HCT116 (cell line): ENCODE data around the gene PRIMA1. TPM values are rescaled to one million over a fixed set of nuclear protein-coding genes. Genes with fewer than 3 reads are reported as not detected.

Experiments
- ATAC-seq: fragments of 200-7000 bp; cut with Tn5 transposase; 2 replicates; pipeline ENCODE4 v1.9.1; 2020; ENCODE audit warnings: mild to moderate bottlenecking, moderate library complexity
- BruUV-seq: library from RNA; stranded (reverse); fragments of 400-500 nt; replicated peaks from 2 replicates; lab custom pipeline; 2021; lab: Mats Ljungman, UMichigan
- CTCF ChIA-PET: fragments of 300-600 bp; sonication (Branson Sonifier 250); formaldehyde crosslinking; loops from one replicate; lab custom pipeline; 2021; ENCODE audit warnings: antibody characterized with exemption; lab: Charles Lee
- POLR2A ChIA-PET: fragments of 300-600, 350-600 bp; sonication (Branson Sonifier 250); formaldehyde crosslinking; loops from one replicate; lab custom pipeline; 2021; ENCODE audit warnings: antibody characterized with exemption; lab: Charles Lee
- RAD21 ChIA-PET, 2 experiments: fragments of 300-600 bp; sonication (Branson Sonifier 250); formaldehyde crosslinking; loops; one replicate each; lab custom pipeline; 2023; ENCODE audit warnings: low total read pairs in 2 of 2; ENCODE audit not compliant: uncharacterized antibody in 2 of 2, unreplicated experiment in 2 of 2, low non-redundant PET in 1 of 2; lab: Charles Lee
- DNase-seq: peaks from one replicate; pipeline ENCODE4 v3.0.0-alpha.2; 2010; ENCODE audit warnings: low read depth, low spot score
- H2AFZ ChIP-seq: fragments of 200-600 bp; shearing (Covaris generic), sonication (generic); 2 replicates; pipeline ENCODE4 v1.6.1; 2017; ENCODE audit warnings: low read depth, mixed run types, mixed read lengths, antibody characterized with exemption, low read length; ENCODE audit not compliant: poor library complexity, severe bottlenecking
- H3K27ac ChIP-seq: 2 replicates; pipeline ENCODE4 v1.5.1; 2012; ENCODE audit warnings: low read depth, low read length
- H3K27me3 ChIP-seq: fragments of 200-600 bp; sonication (generic); 2 replicates; pipeline ENCODE4 v1.6.1; 2016; ENCODE audit warnings: mixed run types, low read length, mixed read lengths; ENCODE audit not compliant: insufficient read depth
- H3K36me3 ChIP-seq, 2 experiments: fragments of 200-500 bp in 1 of 2; fragments of 200-600 bp in 1 of 2; sonication (Bioruptor generic) in 1 of 2; sonication (generic) in 1 of 2; 2 replicates each; pipeline versions ENCODE4 v1.5.1 to v1.6.1; 2014 to 2016; ENCODE audit warnings: low read length in 2 of 2, inconsistent platforms in 1 of 2, mixed read lengths in 1 of 2, mixed run types in 1 of 2; ENCODE audit not compliant: insufficient read depth in 2 of 2, control insufficient read depth in 1 of 2
- H3K4me1 ChIP-seq, 2 experiments: fragments of 200-600 bp in 1 of 2; sonication (generic) in 1 of 2; 2 replicates each; pipeline versions ENCODE4 v1.5.1 to v1.6.1; 2012 to 2017; ENCODE audit warnings: low read length in 2 of 2, inconsistent platforms in 1 of 2, mild to moderate bottlenecking in 1 of 2, mixed read lengths in 1 of 2, mixed run types in 1 of 2, moderate library complexity in 1 of 2; ENCODE audit not compliant: insufficient read depth in 2 of 2, control insufficient read depth in 1 of 2
- H3K4me2 ChIP-seq: fragments of 200-600 bp; sonication (generic); 2 replicates; pipeline ENCODE4 v1.6.1; 2017; ENCODE audit warnings: mixed run types, low read length, mixed read lengths
- H3K4me3 ChIP-seq, 2 experiments: fragments of 200-600 bp in 1 of 2; sonication (generic) in 1 of 2; replicated peaks in 1 of 2; 2 replicates each; pipeline ENCODE4 v1.5.1; 2011 to 2016; ENCODE audit warnings: low read length in 2 of 2, control low read depth in 1 of 2, low read depth in 1 of 2, mild to moderate bottlenecking in 1 of 2, mixed read lengths in 1 of 2, mixed run types in 1 of 2
- H3K79me2 ChIP-seq: fragments of 200-600 bp; sonication (generic); 2 replicates; pipeline ENCODE4 v1.6.1; 2017; ENCODE audit warnings: mild to moderate bottlenecking, mixed run types, low read length, moderate library complexity, mixed read lengths; ENCODE audit not compliant: insufficient read depth
- H3K9ac ChIP-seq: fragments of 200-600 bp; sonication (generic); 2 replicates; pipeline ENCODE4 v1.6.1; 2016; ENCODE audit warnings: low read length, mixed read lengths
- H3K9me2 ChIP-seq: fragments of 200-600 bp; sonication (generic), shearing (Covaris generic); 2 replicates; pipeline ENCODE4 v1.6.1; 2017; ENCODE audit warnings: mixed run types, mild to moderate bottlenecking, moderate library complexity; ENCODE audit not compliant: insufficient read depth
- H3K9me3 ChIP-seq, 2 experiments: fragments of 200-500 bp in 1 of 2; fragments of 200-600 bp in 1 of 2; sonication (Bioruptor generic) in 1 of 2; sonication (generic) in 1 of 2; 2 replicates each; pipeline ENCODE4 v1.6.1; 2014 to 2017; ENCODE audit warnings: low read length in 2 of 2, mixed read lengths in 2 of 2, inconsistent platforms in 1 of 2, low read depth in 1 of 2, mild to moderate bottlenecking in 1 of 2, mixed run types in 1 of 2, moderate library complexity in 1 of 2; ENCODE audit not compliant: control insufficient read depth in 1 of 2, insufficient read depth in 1 of 2
- H4K20me1 ChIP-seq: fragments of 200-600 bp; sonication (generic), shearing (Covaris generic); 2 replicates; pipeline ENCODE4 v1.6.1; 2017; ENCODE audit warnings: mixed run types, mild to moderate bottlenecking, moderate library complexity; ENCODE audit not compliant: insufficient read depth
- EZH2phosphoT487 ChIP-seq: fragments of 200-600 bp; IDR thresholded peaks from 2 replicates; pipeline ENCODE4 v1.6.1; 2018; ENCODE audit warnings: antibody characterized with exemption, borderline replicate concordance
- SIN3A ChIP-seq: IDR thresholded peaks from 2 replicates; pipeline ENCODE4 v1.6.1; 2012; ENCODE audit warnings: low read depth
- SP1 ChIP-seq: IDR thresholded peaks from 2 replicates; pipeline ENCODE4 v1.6.1; 2012; ENCODE audit warnings: low read depth
- YY1 ChIP-seq: IDR thresholded peaks from 2 replicates; pipeline ENCODE4 v1.6.1; 2011; ENCODE audit warnings: low read length, low read depth, moderate library complexity, mild to moderate bottlenecking; ENCODE audit not compliant: insufficient replicate concordance; ENCODE audit errors: extremely low read depth
- ZFX ChIP-seq: fragments of 450-650 bp; IDR thresholded peaks from 2 replicates; pipeline ENCODE4 v1.6.1; 2017
- intact Hi-C: fragments of 100-400 bp; cut with micrococcal nuclease; formaldehyde crosslinking; loops from 2 replicates; pipeline ENCODE4 v1.10.0; 2022
- total RNA-seq: library from RNA; stranded (reverse); gene quantifications from one replicate; pipeline ENCODE4 v1.2.1, GENCODE V29; 2021; ENCODE audit not compliant: unreplicated experiment
- TF ChIP-seq, protein P1 (sequence below), 3 experiments: fragments of 200-600 bp in 1 of 3; sonication (generic) in 1 of 3; IDR thresholded peaks in 2 of 3; conservative IDR thresholded peaks in 1 of 3; 2 replicates each; pipeline ENCODE4 v1.5.1; 2012 to 2017; ENCODE audit warnings: low read depth in 2 of 3, low read length in 2 of 3, antibody characterized with exemption in 1 of 3, borderline replicate concordance in 1 of 3, control low read depth in 1 of 3, mild to moderate bottlenecking in 1 of 3, mixed read lengths in 1 of 3, mixed run types in 1 of 3, moderate library complexity in 1 of 3; ENCODE audit not compliant: insufficient read depth in 1 of 3

PRIMA1 gene
- total RNA-seq, 1 experiment from 2014 or later = 1.5 TPM

DNA sequence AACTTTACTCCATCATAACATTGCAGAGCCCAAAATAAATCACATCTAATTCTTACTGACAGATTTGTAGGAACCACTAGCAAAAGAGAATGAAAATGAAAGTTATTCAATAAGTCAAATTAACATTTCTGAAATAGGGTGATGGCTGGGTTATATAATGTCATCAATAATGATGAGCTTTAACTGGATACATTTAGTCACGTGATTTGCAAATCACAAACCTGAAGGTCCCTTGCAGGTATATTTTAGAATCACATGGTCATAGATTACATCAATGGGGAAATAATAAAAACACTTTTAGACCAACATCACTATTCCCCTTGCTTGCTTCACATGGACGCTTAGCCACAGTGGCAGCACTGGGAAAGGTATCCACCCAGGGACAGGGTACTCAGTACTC lies 86.7 kb downstream of the PRIMA1 start (continued):
- TF ChIP-seq, protein P1, sequence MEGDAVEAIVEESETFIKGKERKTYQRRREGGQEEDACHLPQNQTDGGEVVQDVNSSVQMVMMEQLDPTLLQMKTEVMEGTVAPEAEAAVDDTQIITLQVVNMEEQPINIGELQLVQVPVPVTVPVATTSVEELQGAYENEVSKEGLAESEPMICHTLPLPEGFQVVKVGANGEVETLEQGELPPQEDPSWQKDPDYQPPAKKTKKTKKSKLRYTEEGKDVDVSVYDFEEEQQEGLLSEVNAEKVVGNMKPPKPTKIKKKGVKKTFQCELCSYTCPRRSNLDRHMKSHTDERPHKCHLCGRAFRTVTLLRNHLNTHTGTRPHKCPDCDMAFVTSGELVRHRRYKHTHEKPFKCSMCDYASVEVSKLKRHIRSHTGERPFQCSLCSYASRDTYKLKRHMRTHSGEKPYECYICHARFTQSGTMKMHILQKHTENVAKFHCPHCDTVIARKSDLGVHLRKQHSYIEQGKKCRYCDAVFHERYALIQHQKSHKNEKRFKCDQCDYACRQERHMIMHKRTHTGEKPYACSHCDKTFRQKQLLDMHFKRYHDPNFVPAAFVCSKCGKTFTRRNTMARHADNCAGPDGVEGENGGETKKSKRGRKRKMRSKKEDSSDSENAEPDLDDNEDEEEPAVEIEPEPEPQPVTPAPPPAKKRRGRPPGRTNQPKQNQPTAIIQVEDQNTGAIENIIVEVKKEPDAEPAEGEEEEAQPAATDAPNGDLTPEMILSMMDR (IDR thresholded peaks at IDR 0.05 in 2 of 3, conservative IDR thresholded peaks at IDR 0.05 in 1 of 3; ENCODE audit: borderline replicate concordance in 1 of 3, insufficient read depth in 1 of 3, low read depth in 2 of 3, low read length in 2 of 3) = no peak
- TF ChIP-seq SIN3A (no peak), ZFX (no peak)
- TF ChIP-seq, all 23 proteins: peak for 0

DNA sequence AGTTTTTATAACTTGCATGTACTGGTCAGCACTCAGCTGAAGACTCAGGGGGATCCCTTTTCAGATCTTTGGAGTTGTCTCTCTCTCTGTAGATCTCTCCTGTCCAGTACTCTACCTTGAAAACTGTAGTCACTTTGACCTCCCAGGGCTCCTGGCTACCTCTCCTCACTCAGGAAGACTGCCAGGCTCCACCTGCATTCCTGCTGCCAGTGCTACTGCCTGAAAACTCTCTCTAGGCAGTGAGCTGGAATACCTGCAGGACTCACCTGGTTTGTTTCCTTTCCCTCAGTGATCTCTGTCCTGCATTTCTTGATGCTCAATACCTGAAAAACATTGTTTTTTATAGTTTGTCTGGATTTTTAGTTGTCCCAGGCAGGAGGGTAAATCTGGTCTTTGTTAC lies 87.4 kb downstream of the PRIMA1 start:
- BruUV-seq = no TSS peak
- Histone ChIP-seq H3K36me3 (no peaks in the 10 kb centered on the region), H3K27me3 (no peaks in the 10 kb centered on the region), H3K4me2 (no peak overlapping the region), H3K9me2 (no peaks in the 10 kb centered on the region), H4K20me1 (no peaks in the 10 kb centered on the region), H3K9ac (no peak overlapping the region), H3K27ac (no peak overlapping the region), H3K79me2 (no peaks in the 10 kb centered on the region), H3K9me3 (no peaks in the 10 kb centered on the region)
- CTCF ChIA-PET = no interaction called here
- ATAC-seq (no peak), DNase-seq (no peak)
- POLR2A ChIA-PET = no interaction called here
- RAD21 ChIA-PET = no interaction called here
- TF ChIP-seq YY1 = no peak
- TF ChIP-seq SP1 = no peak
- TF ChIP-seq EZH2phosphoT487 = no peak
- TF ChIP-seq SIN3A = no peak
- TF ChIP-seq, all 23 proteins: peak for 0
- Histone ChIP-seq H3K4me1 (no peaks in the 10 kb centered on the region), H3K4me3 (no peak overlapping the region), H2AFZ (no peak overlapping the region)
- intact Hi-C loops = no loop called here
